ENCODE measurements around the gene SPTBN1.

GRCh38 chr2:54659527-54659926 lies 203.4 kb downstream of the SPTBN1 start:
- TF ChIP-seq CTCF (conservative IDR thresholded peaks at IDR 0.05; ENCODE audit: low read depth, low read length) (no peak), EZH2 (IDR thresholded peaks at IDR 0.05; ENCODE audit: low read length, unreplicated experiment) (no peak), EZH2phosphoT487 (IDR thresholded peaks at IDR 0.05; ENCODE audit: borderline replicate concordance, low read length) (no peak)

Measured in PC-3 (cell line).